Brain microvascular endothelial cell (primary cell): ENCODE measurements around the gene TPPP.

Experiments
- DNase-seq: peaks from one replicate; pipeline ENCODE4 v3.0.0-alpha.2; 2020
- H3K27ac ChIP-seq: fragments of 250-450 bp; sonication (Bioruptor Pico); 2 replicates; pipeline ENCODE4 v1.5.1; 2020; ENCODE audit warnings: mild to moderate bottlenecking, moderate library complexity
- H3K27me3 ChIP-seq: fragments of 250-450 bp; sonication (Bioruptor Pico); replicated peaks from 2 replicates; pipeline ENCODE4 v1.5.1; 2020; ENCODE audit warnings: mild to moderate bottlenecking
- H3K36me3 ChIP-seq: fragments of 250-450 bp; sonication (Bioruptor Pico); replicated peaks from 2 replicates; pipeline ENCODE4 v1.5.1; 2020; ENCODE audit warnings: mild to moderate bottlenecking
- H3K4me3 ChIP-seq: 2 replicates; pipeline ENCODE4 v1.5.1; 2011; ENCODE audit warnings: low read depth, mild to moderate bottlenecking, control low read depth, low read length, moderate library complexity
- CTCF ChIP-seq: IDR thresholded peaks from 2 replicates; pipeline ENCODE4 v1.5.1; 2011; ENCODE audit warnings: low read depth, mild to moderate bottlenecking, moderate library complexity, low read length, control low read depth, inconsistent platforms; ENCODE audit errors: missing control alignments
- in situ Hi-C: cut with HindIII; loops from 2 replicates; pipeline ENCODE4 v1.10.0; 2017; ENCODE audit warnings: low sequenced_read_pairs, low pct_ligation_motif_present

TPPP gene

GRCh38 chr5:641331-641765, 51.8 kb downstream of the TPPP start:
- no peak for TF ChIP-seq CTCF

GRCh38 chr5:640461-641330, 52.5 kb downstream of the TPPP start:
- H3K36me3 ChIP-seq, result peaks cover 7% of the 10 kb centered on the region
- no peak overlapping the region for H3K4me3 ChIP-seq
- no peak for DNase-seq
- no peak overlapping the region for H3K27ac ChIP-seq
- no peaks in the 10 kb centered on the region for H3K27me3 ChIP-seq
- in situ Hi-C loops, result no loop called here
- TF ChIP-seq CTCF, result no peak

More at GRCh38 chr5:641331-641765, 51.8 kb downstream of the TPPP start:
- no peak overlapping the region for H3K27ac ChIP-seq
- in situ Hi-C loops, result no loop called here
- DNase-seq, result no peak
- peaks cover 4% of the 10 kb centered on the region for H3K36me3 ChIP-seq
- H3K27me3 ChIP-seq, result no peaks in the 10 kb centered on the region
- no peak overlapping the region for H3K4me3 ChIP-seq

- in situ Hi-C loops, result no loop called here
- Histone ChIP-seq H3K27me3 (no peaks in the 10 kb centered on the region), H3K27ac (no peak overlapping the region), H3K4me3 (no peak overlapping the region), H3K36me3 (peaks cover 9% of the 10 kb centered on the region)
- no peak for TF ChIP-seq CTCF
- no peak for DNase-seq
Observed at GRCh38 chr5:639584-640213, 53.5 kb downstream of the TPPP start.

- H3K27ac ChIP-seq, result no peak overlapping the region
- in situ Hi-C loops, result no loop called here
- no peak for TF ChIP-seq CTCF
- peaks cover 9% of the 10 kb centered on the region for H3K36me3 ChIP-seq
- no peak overlapping the region for H3K4me3 ChIP-seq
- H3K27me3 ChIP-seq, result no peaks in the 10 kb centered on the region
- DNase-seq, result no peak
Observed at GRCh38 chr5:639253-639530, 54.0 kb downstream of the TPPP start.

GRCh38 chr5:638501-639252, 54.5 kb downstream of the TPPP start:
- no peak for DNase-seq
- peaks cover 9% of the 10 kb centered on the region for H3K36me3 ChIP-seq

More at GRCh38 chr5:638501-639252, 54.5 kb downstream of the TPPP start:
- no peak for TF ChIP-seq CTCF
- H3K27me3 ChIP-seq, result no peaks in the 10 kb centered on the region
- in situ Hi-C loops, result no loop called here
- no peak overlapping the region for H3K27ac ChIP-seq
- H3K4me3 ChIP-seq, result no peak overlapping the region
